H1 (cell line): ENCODE results near the gene RERG. TPM values are rescaled to one million over a fixed set of nuclear protein-coding genes. Genes with fewer than 3 reads are reported as not detected.

Experiments
- CTCF ChIA-PET: fragments of 300-600 bp; sonication (Branson Sonifier 250); formaldehyde crosslinking; loops from one replicate; lab custom pipeline; 2021; ENCODE audit not compliant: partially characterized antibody; lab: Charles Lee
- POLR2A ChIA-PET: fragments of 300-600 bp; sonication (Branson Sonifier 250); formaldehyde crosslinking; loops from one replicate; lab custom pipeline; 2021; ENCODE audit warnings: inconsistent platforms; ENCODE audit not compliant: partially characterized antibody; lab: Charles Lee
- DNase-seq, 2 experiments: peaks; one replicate each; pipeline versions ENCODE4 v3.0.0 to v3.0.0-alpha.2; 2010 to 2022; ENCODE audit warnings: low spot score in 2 of 2, low read depth in 1 of 2, mixed read lengths in 1 of 2
- FAIRE-seq: peaks from 2 replicates; lab custom pipeline; 2011; peaks lifted over from hg19 to GRCh38; lab: Jason Lieb, UNC
- H2AFZ ChIP-seq: 2 replicates; pipeline ENCODE4 v1.8.1; 2012; ENCODE audit warnings: low read length, inconsistent platforms
- H2AK5ac ChIP-seq: 2 replicates; pipeline ENCODE4 v1.6.1; 2013; ENCODE audit warnings: low read depth, low read length
- H2BK120ac ChIP-seq: replicated peaks from 2 replicates; pipeline ENCODE3; 2013; ENCODE audit warnings: low read depth, low read length, inconsistent platforms
- H2BK12ac ChIP-seq: 2 replicates; pipeline ENCODE4 v1.6.1; 2013; ENCODE audit warnings: low read depth, low read length
- H2BK15ac ChIP-seq: 2 replicates; pipeline ENCODE4 v1.6.1; 2013; ENCODE audit warnings: low read length
- H2BK20ac ChIP-seq: 2 replicates; pipeline ENCODE4 v1.6.1; 2013; ENCODE audit warnings: low read length
- H2BK5ac ChIP-seq: 2 replicates; pipeline ENCODE4 v1.6.1; 2013; ENCODE audit warnings: low read depth, low read length
- H3K14ac ChIP-seq: 2 replicates; pipeline ENCODE4 v1.6.1; 2013; ENCODE audit warnings: inconsistent platforms; ENCODE audit not compliant: insufficient read length
- H3K18ac ChIP-seq: 2 replicates; pipeline ENCODE4 v1.6.1; 2013; ENCODE audit warnings: low read length; ENCODE audit errors: extremely low read depth
- H3K23ac ChIP-seq: 2 replicates; pipeline ENCODE4 v1.6.1; 2013; ENCODE audit warnings: inconsistent platforms; ENCODE audit not compliant: insufficient read length
- H3K23me2 ChIP-seq: 2 replicates; pipeline ENCODE4 v1.6.1; 2013; ENCODE audit warnings: low read depth, low read length
- H3K27ac ChIP-seq: 2 replicates; pipeline ENCODE4 v1.6.1; 2011; ENCODE audit warnings: low read depth, low read length, inconsistent platforms
- H3K27me3 ChIP-seq, 4 experiments: replicated peaks in 1 of 4; 1 replicate in 1 of 4; 2 replicates in 3 of 4; pipeline versions ENCODE4 v1.6.1 to v1.8.1; 2011 to 2013; ENCODE audit warnings: low read length in 3 of 4, mild to moderate bottlenecking in 3 of 4, inconsistent platforms in 2 of 4, mixed read lengths in 2 of 4, moderate library complexity in 1 of 4; ENCODE audit not compliant: control insufficient read depth in 3 of 4, insufficient read depth in 3 of 4; ENCODE audit errors: extremely low read depth in 1 of 4
- H3K36me3 ChIP-seq, 4 experiments: 2 replicates each; pipeline versions ENCODE4 v1.6.1 to v1.8.1; 2011 to 2013; ENCODE audit warnings: mild to moderate bottlenecking in 4 of 4, low read length in 3 of 4, moderate library complexity in 2 of 4, control low read depth in 1 of 4, inconsistent platforms in 1 of 4; ENCODE audit not compliant: insufficient read depth in 4 of 4, control insufficient read depth in 2 of 4
- H3K4ac ChIP-seq: replicated peaks from 2 replicates; pipeline ENCODE3; 2013; ENCODE audit warnings: low read length, low read depth, mixed read lengths, inconsistent platforms; ENCODE audit not compliant: insufficient read length
- H3K4me1 ChIP-seq, 4 experiments: replicated peaks in 1 of 4; 1 replicate in 1 of 4; 2 replicates in 3 of 4; pipeline versions ENCODE4 v1.6.1 to v1.8.1; 2011 to 2013; ENCODE audit warnings: low read length in 3 of 4, inconsistent platforms in 2 of 4, mixed read lengths in 1 of 4; ENCODE audit not compliant: insufficient read depth in 4 of 4, control insufficient read depth in 3 of 4
- H3K4me2 ChIP-seq, 2 experiments: 2 replicates each; pipeline versions ENCODE4 v1.6.1 to v1.8.1; 2011 to 2013; ENCODE audit warnings: low read depth in 2 of 2, low read length in 2 of 2, control low read depth in 1 of 2, inconsistent platforms in 1 of 2, mild to moderate bottlenecking in 1 of 2; ENCODE audit not compliant: insufficient read depth in 1 of 2
- H3K4me3 ChIP-seq, 4 experiments: fragments of 200-600, 300-600 bp in 1 of 4; sonication (generic), shearing (Covaris generic), sonication (Bioruptor Twin) in 1 of 4; 2 replicates each; pipeline versions ENCODE4 v1.5.1 to v1.8.1; 2011 to 2016; ENCODE audit warnings: low read length in 4 of 4, low read depth in 3 of 4, control low read depth in 2 of 4, inconsistent platforms in 2 of 4, mild to moderate bottlenecking in 2 of 4, mixed read lengths in 1 of 4, moderate library complexity in 1 of 4; ENCODE audit not compliant: insufficient read depth in 2 of 4; ENCODE audit errors: extremely low read depth in 1 of 4
- H3K56ac ChIP-seq: replicated peaks from 2 replicates; pipeline ENCODE3; 2013; ENCODE audit warnings: low read depth, mild to moderate bottlenecking, mixed read lengths, low read length, inconsistent platforms; ENCODE audit not compliant: insufficient read length
- H3K79me1 ChIP-seq: 2 replicates; pipeline ENCODE4 v1.6.1; 2013; ENCODE audit warnings: low read depth, low read length, control low read depth
- H3K79me2 ChIP-seq, 2 experiments: 2 replicates each; pipeline versions ENCODE4 v1.6.1 to v1.8.1; 2012 to 2013; ENCODE audit warnings: low read length in 2 of 2, mild to moderate bottlenecking in 2 of 2, inconsistent platforms in 1 of 2; ENCODE audit not compliant: insufficient read depth in 2 of 2, control insufficient read depth in 1 of 2
- H3K9ac ChIP-seq, 4 experiments: replicated peaks in 1 of 4; 1 replicate in 1 of 4; 2 replicates in 3 of 4; pipeline versions ENCODE4 v1.6.1 to v1.8.1; 2011 to 2013; ENCODE audit warnings: low read depth in 3 of 4, low read length in 3 of 4, control low read depth in 2 of 4, mild to moderate bottlenecking in 2 of 4, moderate library complexity in 2 of 4, inconsistent platforms in 1 of 4; ENCODE audit errors: extremely low read depth in 1 of 4
- H3K9me3 ChIP-seq, 2 experiments: 2 replicates each; pipeline versions ENCODE4 v1.6.1 to v1.8.1; 2012 to 2013; ENCODE audit warnings: mild to moderate bottlenecking in 2 of 2, moderate library complexity in 2 of 2, control low read depth in 1 of 2, inconsistent platforms in 1 of 2, low read depth in 1 of 2, low read length in 1 of 2, mixed read lengths in 1 of 2; ENCODE audit not compliant: insufficient read depth in 2 of 2
- H4K20me1 ChIP-seq, 2 experiments: replicated peaks in 1 of 2; 2 replicates each; pipeline versions ENCODE3 to v1.8.1; 2011 to 2013; ENCODE audit warnings: inconsistent platforms in 2 of 2, low read length in 2 of 2, mild to moderate bottlenecking in 1 of 2; ENCODE audit not compliant: insufficient read depth in 2 of 2, control insufficient read depth in 1 of 2
- H4K5ac ChIP-seq: 2 replicates; pipeline ENCODE4 v1.6.1; 2013; ENCODE audit warnings: low read length, low read depth, mixed read lengths, inconsistent platforms; ENCODE audit not compliant: insufficient read length
- H4K8ac ChIP-seq: 2 replicates; pipeline ENCODE4 v1.8.0; 2013; ENCODE audit warnings: mild to moderate bottlenecking, moderate library complexity, low read length, inconsistent platforms; ENCODE audit not compliant: insufficient read depth; ENCODE audit errors: extremely low read depth
- H4K91ac ChIP-seq: replicated peaks from 2 replicates; pipeline ENCODE3; 2013; ENCODE audit warnings: low read length, mixed read lengths, inconsistent platforms; ENCODE audit not compliant: insufficient read length
- CHD2 ChIP-seq: IDR thresholded peaks from 2 replicates; pipeline ENCODE4 v1.6.1; 2012; ENCODE audit warnings: low read length, improper control_type of control experiment
- EGR1 ChIP-seq: IDR thresholded peaks from 2 replicates; pipeline ENCODE4 v1.6.1; 2011; ENCODE audit warnings: low read depth, low read length, borderline replicate concordance
- ZNF274 ChIP-seq: IDR thresholded peaks from 2 replicates; pipeline ENCODE4 v1.7.0; 2012; ENCODE audit warnings: low read length, borderline replicate concordance; ENCODE audit errors: extremely low read depth
- WGBS, 2 experiments: shearing (Covaris generic) in 1 of 2; methylation state at CpG; one replicate each; pipeline versions ENCODE4 v1.1.6 to v1.1.7; 2013 to 2015; ENCODE audit warnings: low lambda C conversion rate in 2 of 2, mixed read lengths in 2 of 2, inconsistent platforms in 1 of 2, low coverage in 1 of 2, missing lambda C conversion rate in 1 of 2; ENCODE audit not compliant: insufficient replicate concordance in 2 of 2, insufficient coverage in 1 of 2, insufficient read length in 1 of 2; ENCODE audit errors: extremely low coverage in 1 of 2, missing lambda C conversion rate in 1 of 2; 5-methylcytosine and 5-hydroxymethylcytosine counted together
- polyA plus RNA-seq, 7 experiments: library from polyadenylated mRNA; depleted of rRNA in 3 of 7; stranded (reverse) in 5 of 7; unstranded in 2 of 7; fragments of >200 nt in 5 of 7; fragments of 200-250 nt in 2 of 7; gene quantifications; 1 replicate in 5 of 7; 2 replicates in 1 of 7; 4 replicates in 1 of 7; pipeline versions ENCODE4 v1.2.1 to v1.2.3, GENCODE V29; 2011 to 2013; ENCODE audit warnings: missing spikeins in 2 of 7, mixed read lengths in 2 of 7
- total RNA-seq: library from RNA; stranded (reverse); fragmentation: NEBNext Ultra II Directional; extraction: Animal tissue kit (Norgen Biotek cat#: 25700); gene quantifications from 2 replicates; pipeline ENCODE4 v1.2.1, GENCODE V29; 2021
- TF ChIP-seq, protein P1 (sequence below): IDR thresholded peaks from 2 replicates; pipeline ENCODE4 v1.6.1; 2011; ENCODE audit warnings: low read depth, mild to moderate bottlenecking, low read length; ENCODE audit not compliant: insufficient read depth
- TF ChIP-seq, protein P2 (sequence below), 3 experiments: IDR thresholded peaks; 1 replicate in 2 of 3; 2 replicates in 1 of 3; pipeline versions ENCODE4 v1.5.1 to v1.6.1; 2011; ENCODE audit warnings: low read length in 3 of 3, mild to moderate bottlenecking in 3 of 3, inconsistent platforms in 2 of 3, low read depth in 1 of 3, moderate library complexity in 1 of 3; ENCODE audit not compliant: insufficient read depth in 1 of 3; ENCODE audit errors: control extremely low read depth in 1 of 3

Gene RERG
- total and polyA plus RNA-seq, 2 of the 8 experiments (the other 6 are each of a cell fraction or from before 2014, with no cell fraction given), result 0.12 to 0.86 TPM

DNA sequence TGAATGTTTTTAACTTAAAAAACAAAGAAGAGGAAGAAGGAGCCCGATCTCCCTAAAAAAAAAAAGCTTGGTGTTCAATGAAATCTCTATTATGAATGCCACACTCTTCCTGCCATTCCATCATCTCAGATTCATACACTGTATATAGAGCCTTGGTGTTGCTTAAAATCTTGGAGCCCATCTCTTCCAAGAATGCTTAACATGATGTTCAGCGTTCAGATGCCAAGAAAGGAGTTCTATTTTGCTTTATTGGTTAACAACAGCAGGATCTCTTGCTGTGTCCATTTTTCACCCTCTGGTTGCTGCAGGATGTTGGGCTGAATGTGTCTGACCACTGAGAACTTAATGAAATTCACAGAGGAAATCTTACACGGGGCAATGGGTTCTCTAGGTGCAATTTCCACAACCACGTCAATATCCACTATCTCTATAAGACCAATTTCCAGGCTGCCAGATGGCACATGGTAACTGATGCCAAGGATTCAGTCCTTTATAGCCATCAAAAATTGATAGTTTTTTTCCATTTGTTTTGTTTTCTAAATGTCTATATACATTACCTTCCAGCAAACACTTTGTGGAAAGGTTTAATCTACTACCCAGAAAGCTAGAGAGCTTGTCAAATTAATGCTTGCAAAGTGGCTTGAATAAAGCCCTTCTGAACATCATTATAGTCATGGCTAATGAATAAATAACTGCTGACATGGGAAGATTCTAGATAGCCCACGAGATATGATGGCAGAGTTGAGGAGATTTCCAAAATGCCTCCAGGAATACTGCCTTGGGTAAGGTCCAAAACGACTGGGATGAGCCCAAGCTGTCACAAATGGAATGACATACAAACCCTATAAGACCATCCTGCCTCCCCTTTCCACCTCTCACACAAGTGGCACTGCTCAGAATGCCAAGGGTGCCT is 26.5 kb downstream of the RERG start:
- Histone ChIP-seq H3K4me3 (no peak overlapping the region), H4K5ac (no peak overlapping the region), H3K23ac (no peak overlapping the region), H2BK5ac (no peak overlapping the region), H3K4me1 (no peaks in the 10 kb centered on the region), H3K79me2 (no peaks in the 10 kb centered on the region), H4K8ac (no peak overlapping the region), H3K4ac (no peak overlapping the region), H2BK12ac (no peak overlapping the region), H3K27me3 (no peaks in the 10 kb centered on the region), H2AK5ac (no peak overlapping the region), H2BK120ac (no peak overlapping the region), H3K4me2 (no peak overlapping the region), H3K27ac (no peak overlapping the region), H3K18ac (no peak overlapping the region), H3K79me1 (no peaks in the 10 kb centered on the region), H3K23me2 (no peaks in the 10 kb centered on the region), H3K9me3 (no peaks in the 10 kb centered on the region), H4K91ac (no peak overlapping the region), H4K20me1 (no peaks in the 10 kb centered on the region), H2BK15ac (no peak overlapping the region), H3K14ac (no peak overlapping the region), H2AFZ (no peak overlapping the region), H2BK20ac (no peak overlapping the region), H3K9ac (no peak overlapping the region), H3K36me3 (no peaks in the 10 kb centered on the region), H3K56ac (no peak overlapping the region)
- POLR2A ChIA-PET, result no interaction called here
- CTCF ChIA-PET, result interaction anchor here (1.3 to 3.2 kb wide), 3 partner anchors 12 to 33 kb away, joined by 3 to 10 read pairs (median 5); partner anchors contain the start of gene RERG
- no peak for TF ChIP-seq ZNF274
- TF ChIP-seq, protein P1, sequence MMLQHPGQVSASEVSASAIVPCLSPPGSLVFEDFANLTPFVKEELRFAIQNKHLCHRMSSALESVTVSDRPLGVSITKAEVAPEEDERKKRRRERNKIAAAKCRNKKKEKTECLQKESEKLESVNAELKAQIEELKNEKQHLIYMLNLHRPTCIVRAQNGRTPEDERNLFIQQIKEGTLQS, result no peak
- TF ChIP-seq EGR1, result no peak
- TF ChIP-seq, protein P2, sequence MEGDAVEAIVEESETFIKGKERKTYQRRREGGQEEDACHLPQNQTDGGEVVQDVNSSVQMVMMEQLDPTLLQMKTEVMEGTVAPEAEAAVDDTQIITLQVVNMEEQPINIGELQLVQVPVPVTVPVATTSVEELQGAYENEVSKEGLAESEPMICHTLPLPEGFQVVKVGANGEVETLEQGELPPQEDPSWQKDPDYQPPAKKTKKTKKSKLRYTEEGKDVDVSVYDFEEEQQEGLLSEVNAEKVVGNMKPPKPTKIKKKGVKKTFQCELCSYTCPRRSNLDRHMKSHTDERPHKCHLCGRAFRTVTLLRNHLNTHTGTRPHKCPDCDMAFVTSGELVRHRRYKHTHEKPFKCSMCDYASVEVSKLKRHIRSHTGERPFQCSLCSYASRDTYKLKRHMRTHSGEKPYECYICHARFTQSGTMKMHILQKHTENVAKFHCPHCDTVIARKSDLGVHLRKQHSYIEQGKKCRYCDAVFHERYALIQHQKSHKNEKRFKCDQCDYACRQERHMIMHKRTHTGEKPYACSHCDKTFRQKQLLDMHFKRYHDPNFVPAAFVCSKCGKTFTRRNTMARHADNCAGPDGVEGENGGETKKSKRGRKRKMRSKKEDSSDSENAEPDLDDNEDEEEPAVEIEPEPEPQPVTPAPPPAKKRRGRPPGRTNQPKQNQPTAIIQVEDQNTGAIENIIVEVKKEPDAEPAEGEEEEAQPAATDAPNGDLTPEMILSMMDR (IDR thresholded peaks at IDR 0.05; ENCODE audit: control extremely low read depth in 1 of 3, insufficient read depth in 1 of 3, low read depth in 1 of 3, low read length in 3 of 3), result no peak
- TF ChIP-seq CHD2, result no peak
- no peak for FAIRE-seq
- 90% methylated on average over 6 of the region's 6 CpGs; no CpG with 5 or more reads in 1 of the 2 experiments for WGBS, 2 experiments
- DNase-seq, result no peak
